Body of pancreas (tissue), 4 donors: ENCODE data around the gene SLC38A9. TPM values are rescaled to one million over a fixed set of nuclear protein-coding genes. Genes with fewer than 3 reads are reported as not detected.

Experiments used
- ATAC-seq: fragments of 150-250 bp; one replicate; pipeline ENCODE4 v1.9.1; 2016
- DNase-seq, 4 donors: peaks; one replicate each; pipeline ENCODE4 v3.0.0-alpha.2; 2019
- H3K27ac ChIP-seq, 4 donors: fragments of 200-600 bp; sonication (generic); 1 replicate in 3 of 4; 2 replicates in 1 of 4; pipeline versions ENCODE4 v1.5.1 to v1.6.1; 2016 to 2019; ENCODE audit warnings: mild to moderate bottlenecking in 1 of 4, mixed read lengths in 1 of 4, moderate library complexity in 1 of 4
- H3K27me3 ChIP-seq, 2 donors: fragments of 200-600 bp; sonication (generic); one replicate each; pipeline ENCODE4 v1.6.0; 2016; ENCODE audit warnings: mild to moderate bottlenecking in 1 of 2
- H3K36me3 ChIP-seq, 2 donors: fragments of 200-600 bp; sonication (generic); replicated peaks in 1 of 2; 2 replicates each; pipeline ENCODE4 v1.5.1; 2016; ENCODE audit warnings: low read depth in 2 of 2; ENCODE audit not compliant: insufficient read depth in 1 of 2
- H3K4me1 ChIP-seq: fragments of 200-600 bp; sonication (generic); one replicate; pipeline ENCODE4 v1.6.0; 2016
- H3K4me3 ChIP-seq, 2 donors: fragments of 200-600 bp; sonication (generic); 1 replicate in 1 of 2; 2 replicates in 1 of 2; pipeline ENCODE4 v1.5.1; 2016 to 2019
- H3K9me3 ChIP-seq, 3 donors: fragments of 200-600 bp; sonication (generic); 1 replicate in 2 of 3; 2 replicates in 1 of 3; pipeline ENCODE4 v1.5.1; 2016
- POLR2A ChIP-seq, 3 donors: fragments of 450-650 bp; IDR thresholded peaks; one replicate each; pipeline ENCODE4 v1.6.1; 2016; ENCODE audit warnings: antibody characterized with exemption in 3 of 3, mild to moderate bottlenecking in 2 of 3
- WGBS, 2 donors: methylation state at CpG; one replicate each; pipeline ENCODE4 v1.1.5; 2017; 5-methylcytosine and 5-hydroxymethylcytosine counted together
- intact Hi-C: fragments of 100-400 bp; cut with DNase I; formaldehyde crosslinking; loops from one replicate; pipeline ENCODE4 v1.15.1; 2023
- total RNA-seq, 2 donors: library from RNA; depleted of rRNA; stranded (reverse); fragments of >200 nt; gene quantifications; one replicate each; pipeline ENCODE4 v1.1.0, GENCODE V29; 2016
- TF ChIP-seq, protein P1 (sequence below), 7 experiments: fragments of 450-650 bp in 4 of 7; fragments of 200-600 bp in 3 of 7; sonication (generic) in 3 of 7; IDR thresholded peaks; one replicate each; pipeline ENCODE4 v1.5.1; 2016 to 2019; ENCODE audit warnings: antibody characterized with exemption in 7 of 7

SLC38A9 gene
- total RNA-seq, 2 donors from 2014 or later, result 33.5 to 43.8 TPM

DNA sequence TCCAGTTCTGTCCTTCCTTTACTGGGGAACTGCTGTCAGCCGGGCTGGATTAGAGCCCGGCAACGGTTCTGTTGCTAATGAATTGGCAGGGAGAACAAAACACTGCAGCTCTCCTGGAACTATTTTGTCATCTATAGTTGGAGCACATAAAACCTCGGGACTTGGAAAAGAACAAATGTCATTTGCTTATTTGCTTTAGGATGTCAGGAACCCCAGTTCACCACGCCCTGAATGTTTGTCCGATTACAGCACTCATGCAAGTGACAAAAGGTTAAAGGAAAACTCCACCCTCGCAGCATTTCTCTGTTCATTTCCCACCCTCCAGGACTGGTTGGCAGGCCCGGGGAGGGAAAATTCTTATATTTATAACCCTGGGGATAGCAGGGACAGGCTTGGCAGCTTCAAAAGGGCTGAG is 110.9 kb downstream of the SLC38A9 start:
- intact Hi-C loops, result no loop called here
- TF ChIP-seq, protein P1, sequence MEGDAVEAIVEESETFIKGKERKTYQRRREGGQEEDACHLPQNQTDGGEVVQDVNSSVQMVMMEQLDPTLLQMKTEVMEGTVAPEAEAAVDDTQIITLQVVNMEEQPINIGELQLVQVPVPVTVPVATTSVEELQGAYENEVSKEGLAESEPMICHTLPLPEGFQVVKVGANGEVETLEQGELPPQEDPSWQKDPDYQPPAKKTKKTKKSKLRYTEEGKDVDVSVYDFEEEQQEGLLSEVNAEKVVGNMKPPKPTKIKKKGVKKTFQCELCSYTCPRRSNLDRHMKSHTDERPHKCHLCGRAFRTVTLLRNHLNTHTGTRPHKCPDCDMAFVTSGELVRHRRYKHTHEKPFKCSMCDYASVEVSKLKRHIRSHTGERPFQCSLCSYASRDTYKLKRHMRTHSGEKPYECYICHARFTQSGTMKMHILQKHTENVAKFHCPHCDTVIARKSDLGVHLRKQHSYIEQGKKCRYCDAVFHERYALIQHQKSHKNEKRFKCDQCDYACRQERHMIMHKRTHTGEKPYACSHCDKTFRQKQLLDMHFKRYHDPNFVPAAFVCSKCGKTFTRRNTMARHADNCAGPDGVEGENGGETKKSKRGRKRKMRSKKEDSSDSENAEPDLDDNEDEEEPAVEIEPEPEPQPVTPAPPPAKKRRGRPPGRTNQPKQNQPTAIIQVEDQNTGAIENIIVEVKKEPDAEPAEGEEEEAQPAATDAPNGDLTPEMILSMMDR (IDR thresholded peaks at IDR 0.05), result no peak
- peak in 2 of 3 donors; percentile 29 to 49 for TF ChIP-seq POLR2A (IDR thresholded peaks at IDR 0.05)
- peaks cover 46% of the 10 kb centered on the region for H3K4me1 ChIP-seq
- peak; percentile 81 for ATAC-seq
- no peaks in the 10 kb centered on the region for H3K36me3 ChIP-seq
- WGBS, 2 donors, result 2 to 4% methylated on average over 8 of the region's 8 CpGs
- no peak overlapping the region for H3K4me3 ChIP-seq
- H3K27me3 ChIP-seq, result no peaks in the 10 kb centered on the region
- H3K27ac ChIP-seq, result peak overlapping the region; percentile 55 to 89 (median 76)
- H3K9me3 ChIP-seq, result no peaks in the 10 kb centered on the region
- DNase-seq, result peak; percentile 65 to 85 (median 78)

DNA sequence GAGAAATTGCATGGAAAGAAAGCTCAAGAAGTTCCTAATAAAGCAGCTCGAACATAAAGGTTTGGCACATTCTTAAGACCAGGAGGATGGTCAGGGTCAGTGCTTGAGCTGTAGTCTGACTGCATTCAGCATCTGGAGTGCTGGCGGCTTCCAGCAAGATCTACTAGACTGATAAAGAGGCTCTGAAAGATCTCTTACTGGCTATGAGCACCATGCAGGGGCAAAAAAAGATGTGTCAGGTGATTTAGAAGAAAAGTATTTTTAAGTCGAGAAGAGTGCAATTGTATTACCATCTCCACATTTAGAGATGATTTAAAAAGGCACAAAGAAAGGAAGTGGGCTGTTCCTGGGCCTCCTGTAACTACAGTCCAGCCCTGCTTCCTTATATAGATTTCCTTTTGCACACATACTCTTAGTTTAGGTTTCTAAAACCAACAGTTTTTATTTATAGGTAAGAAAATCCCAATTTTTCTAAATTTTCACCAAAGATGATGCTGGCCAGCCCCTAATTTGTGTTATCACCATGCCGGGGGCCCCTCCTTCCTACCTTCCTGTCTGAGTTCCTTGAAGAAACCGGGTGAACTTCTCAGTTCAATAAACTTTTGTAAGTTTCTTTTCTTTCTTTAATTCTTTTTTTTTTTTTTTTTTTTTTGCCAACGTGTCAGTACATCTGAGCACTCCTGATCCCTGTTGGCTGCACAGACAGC is 111.5 kb downstream of the SLC38A9 start:
- Histone ChIP-seq H3K4me1 (peaks cover 46% of the 10 kb centered on the region), H3K27ac (peak overlapping the region; percentile 55 to 89 (median 76)), H3K4me3 (no peak overlapping the region), H3K9me3 (no peaks in the 10 kb centered on the region), H3K27me3 (no peaks in the 10 kb centered on the region), H3K36me3 (no peaks in the 10 kb centered on the region)
- DNase-seq (peak in 1 of 4 donors; percentile 13), ATAC-seq (peak; percentile 3)
- intact Hi-C loops, result no loop called here
- no peak for TF ChIP-seq POLR2A (IDR thresholded peaks at IDR 0.05)
- TF ChIP-seq, protein P1 (IDR thresholded peaks at IDR 0.05), result no peak
- WGBS, 2 donors, result 25 to 29% methylated on average over 6 of the region's 6 CpGs

DNA sequence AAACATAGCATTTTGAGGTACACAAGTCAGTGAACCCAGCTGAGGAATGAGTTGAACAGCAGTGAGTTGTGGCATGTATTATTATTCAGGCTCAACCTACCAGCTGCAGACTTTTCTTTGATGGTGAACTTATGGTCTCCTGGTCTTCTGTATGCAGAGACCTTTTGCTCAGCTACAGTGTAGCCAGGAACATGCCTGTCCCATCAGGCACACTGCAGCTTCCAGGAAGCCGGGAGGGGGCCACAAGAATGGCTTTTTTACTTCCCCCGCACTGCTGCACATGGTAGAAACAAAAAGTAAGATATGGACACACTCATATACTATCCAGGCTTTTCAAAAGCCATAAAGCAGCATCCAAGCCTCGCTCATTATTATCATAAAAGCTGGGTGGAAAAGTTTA is 112.0 kb downstream of the SLC38A9 start:
- Histone ChIP-seq H3K4me1 (peaks cover 46% of the 10 kb centered on the region), H3K9me3 (no peaks in the 10 kb centered on the region), H3K27ac (peak overlapping the region; percentile 21 to 89 (median 76)), H3K36me3 (no peaks in the 10 kb centered on the region), H3K4me3 (no peak overlapping the region), H3K27me3 (no peaks in the 10 kb centered on the region)
- DNase-seq, result no peak
- WGBS, 2 donors, result 72 to 80% methylated on average over 3 of the region's 3 CpGs
- ATAC-seq, result no peak
- TF ChIP-seq, protein P1 (IDR thresholded peaks at IDR 0.05), result no peak
- TF ChIP-seq POLR2A (IDR thresholded peaks at IDR 0.05), result no peak
- intact Hi-C loops, result no loop called here

DNA sequence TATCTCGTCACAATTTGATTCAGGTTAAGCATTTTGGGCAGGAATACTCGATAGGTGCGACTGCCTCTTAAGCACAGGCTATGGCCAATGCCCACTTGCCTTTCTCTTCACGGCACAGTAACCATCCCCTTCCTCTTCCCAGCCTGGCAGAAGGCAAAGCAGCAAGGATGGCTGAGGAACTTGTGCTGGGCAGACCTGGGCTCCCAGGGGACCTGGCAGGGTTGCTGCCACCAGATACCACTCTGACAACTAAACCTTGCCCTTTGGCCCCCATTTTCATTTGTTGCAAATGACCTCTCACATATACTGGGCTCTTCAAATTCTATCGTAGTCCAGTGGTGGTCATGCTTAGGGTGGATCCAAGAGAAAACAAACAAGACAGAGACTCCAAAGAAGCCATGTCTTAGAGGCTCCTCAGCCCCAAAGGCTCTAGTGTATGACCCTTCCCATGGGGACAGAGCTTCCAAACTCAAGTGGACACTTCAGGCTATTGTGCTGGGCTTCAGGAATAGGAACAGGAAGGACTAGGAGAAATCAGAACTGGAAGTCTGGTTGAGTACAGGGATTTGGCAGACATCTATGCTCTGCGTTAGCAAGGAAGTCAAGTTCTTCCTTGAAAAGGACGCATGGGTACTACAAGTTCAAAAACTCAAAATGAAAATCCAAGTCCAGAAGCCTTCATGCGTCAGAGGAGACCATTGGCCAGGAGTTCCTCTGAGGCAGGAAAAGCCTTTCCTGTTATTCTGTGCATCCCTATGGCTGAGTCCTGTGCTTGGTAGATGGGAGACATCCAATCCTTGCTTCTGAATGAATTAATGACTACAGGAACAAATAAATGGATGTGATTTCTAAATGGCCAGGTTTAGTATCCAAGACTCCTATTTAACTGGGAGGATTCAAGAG is 112.7 kb downstream of the SLC38A9 start:
- Histone ChIP-seq H3K27ac (peak overlapping the region; percentile 21 to 89 (median 76)), H3K36me3 (no peaks in the 10 kb centered on the region), H3K4me1 (peaks cover 46% of the 10 kb centered on the region), H3K9me3 (no peaks in the 10 kb centered on the region), H3K4me3 (no peak overlapping the region), H3K27me3 (no peaks in the 10 kb centered on the region)
- intact Hi-C loops, result no loop called here
- DNase-seq, result no peak
- WGBS, 2 donors, result 87 to 90% methylated on average over 8 of the region's 8 CpGs
- no peak for TF ChIP-seq POLR2A (IDR thresholded peaks at IDR 0.05)
- TF ChIP-seq, protein P1 (IDR thresholded peaks at IDR 0.05), result no peak
- ATAC-seq, result no peak
